ENCODE data around the gene ADCY2.

The ADCY2 gene

GRCh38 chr5:7801891-7802614, 406.1 kb downstream of the ADCY2 start:
- no peak for DNase-seq

GRCh38 chr5:7802855-7803254, 406.9 kb downstream of the ADCY2 start:
- DNase-seq: no peak

- DNase-seq: no peak
Observed at GRCh38 chr5:7803937-7804336, 408.0 kb downstream of the ADCY2 start.

GRCh38 chr5:7805379-7805778, 409.4 kb downstream of the ADCY2 start:
- no peak for DNase-seq

GRCh38 chr5:7808998-7809397, 413.1 kb downstream of the ADCY2 start:
- no peak for DNase-seq

- no peak for DNase-seq
Observed at GRCh38 chr5:7811715-7812114, 415.8 kb downstream of the ADCY2 start.

- no peak for DNase-seq
Observed at GRCh38 chr5:7813007-7813406, 417.1 kb downstream of the ADCY2 start.

GRCh38 chr5:7813576-7813975, 417.6 kb downstream of the ADCY2 start:
- no peak for DNase-seq

- DNase-seq: no peak
Observed at GRCh38 chr5:7814816-7815215, 418.9 kb downstream of the ADCY2 start.

- DNase-seq: peak; percentile 11
Observed at GRCh38 chr5:7815892-7816534, 420.1 kb downstream of the ADCY2 start.

GRCh38 chr5:7816535-7816901, 420.6 kb downstream of the ADCY2 start:
- no peak for DNase-seq

GRCh38 chr5:7822449-7822848, 426.5 kb downstream of the ADCY2 start:
- no peak for DNase-seq

- DNase-seq: no peak
Observed at GRCh38 chr5:7823594-7823993, 427.7 kb downstream of the ADCY2 start.

GRCh38 chr5:7824995-7825394, 429.1 kb downstream of the ADCY2 start:
- no peak for DNase-seq

- DNase-seq: no peak
Observed at GRCh38 chr5:7825630-7826029, 429.7 kb downstream of the ADCY2 start.

- no peak for DNase-seq
Observed at GRCh38 chr5:7827610-7828009, 431.7 kb downstream of the ADCY2 start.

GRCh38 chr5:7828269-7828668, 432.3 kb downstream of the ADCY2 start:
- no peak for DNase-seq

GRCh38 chr5:7834982-7835381, 439.0 kb downstream of the ADCY2 start:
- DNase-seq: no peak

- DNase-seq: no peak
Observed at GRCh38 chr5:7837403-7837802, 441.5 kb downstream of the ADCY2 start.

- DNase-seq: no peak
Observed at GRCh38 chr5:7842531-7842930, 446.6 kb downstream of the ADCY2 start.

GRCh38 chr5:7844901-7845300, 449.0 kb downstream of the ADCY2 start:
- no peak for DNase-seq

GRCh38 chr5:7845557-7845956, 449.6 kb downstream of the ADCY2 start:
- DNase-seq: no peak

- DNase-seq: no peak
Observed at GRCh38 chr5:7846327-7846726, 450.4 kb downstream of the ADCY2 start.

GRCh38 chr5:7848296-7848695, 452.4 kb downstream of the ADCY2 start:
- DNase-seq: no peak
